Upper lobe of right lung (tissue), 1 donor: Measurements from ENCODE around the gene PLPP3. TPM values are rescaled to one million over a fixed set of nuclear protein-coding genes. Genes with fewer than 3 reads are reported as not detected.

Experiments
- ATAC-seq: fragments of 200-7000 bp; cut with Tn5 transposase; one replicate; pipeline ENCODE4 v1.9.1; 2020; ENCODE audit warnings: mild to moderate bottlenecking, moderate library complexity
- DNase-seq: peaks from one replicate; pipeline ENCODE4 v3.0.0-alpha.2; 2020
- H3K27ac ChIP-seq: fragments of 200-600 bp; one replicate; pipeline ENCODE4 v1.8.0; 2022
- H3K27me3 ChIP-seq: fragments of 200-600 bp; one replicate; pipeline ENCODE4 v1.8.0; 2022; ENCODE audit warnings: mild to moderate bottlenecking
- H3K36me3 ChIP-seq: fragments of 200-600 bp; one replicate; pipeline ENCODE4 v1.8.0; 2022
- H3K4me1 ChIP-seq: fragments of 200-600 bp; one replicate; pipeline ENCODE4 v1.8.0; 2022
- H3K4me3 ChIP-seq: fragments of 200-600 bp; one replicate; pipeline ENCODE4 v1.8.0; 2022; ENCODE audit warnings: mild to moderate bottlenecking
- H3K9me3 ChIP-seq: fragments of 200-600 bp; one replicate; pipeline ENCODE4 v1.8.0; 2022
- CTCF ChIP-seq: fragments of 200-600 bp; IDR thresholded peaks from one replicate; pipeline ENCODE4 v1.8.0; 2022; ENCODE audit warnings: antibody characterized with exemption
- intact Hi-C: fragments of 100-400 bp; cut with DNase I; formaldehyde crosslinking; loops from one replicate; pipeline ENCODE4 v1.11.0; 2022
- total RNA-seq: library from RNA; stranded (reverse); fragmentation: NEBNext Ultra II Directional; extraction: Animal tissue kit (Norgen Biotek cat#: 25700); gene quantifications from one replicate; pipeline ENCODE4 v1.2.1, GENCODE V29; 2021
- donor health status: DM: no; HTN: yes; CAD: no; lungs with severe emphysema.

The PLPP3 gene
- total RNA-seq, 1 donor from 2014 or later, result 124 TPM

GRCh38 chr1:56508523-56508983 is 70.8 kb downstream of the PLPP3 start:
- TF ChIP-seq CTCF, result no peak
- Histone ChIP-seq H3K9me3 (no peaks in the 10 kb centered on the region), H3K27ac (no peak overlapping the region), H3K36me3 (peaks cover 77% of the 10 kb centered on the region), H3K4me1 (peaks cover 66% of the 10 kb centered on the region), H3K4me3 (no peak overlapping the region), H3K27me3 (no peaks in the 10 kb centered on the region)
- ATAC-seq, result peak; percentile 53
- DNase-seq, result peak; percentile 65
- intact Hi-C loops, result no loop called here

GRCh38 chr1:56507925-56508522 is 71.3 kb downstream of the PLPP3 start:
- ATAC-seq, result no peak
- Histone ChIP-seq H3K4me3 (no peak overlapping the region), H3K36me3 (peaks cover 78% of the 10 kb centered on the region), H3K4me1 (peaks cover 66% of the 10 kb centered on the region), H3K9me3 (no peaks in the 10 kb centered on the region), H3K27ac (no peak overlapping the region), H3K27me3 (no peaks in the 10 kb centered on the region)
- intact Hi-C loops, result no loop called here
- DNase-seq, result no peak
- no peak for TF ChIP-seq CTCF

GRCh38 chr1:56506951-56507491 is 72.3 kb downstream of the PLPP3 start:
- Histone ChIP-seq H3K27ac (peak overlapping the region; percentile 20), H3K27me3 (no peaks in the 10 kb centered on the region), H3K9me3 (no peaks in the 10 kb centered on the region), H3K36me3 (peaks cover 69% of the 10 kb centered on the region), H3K4me3 (no peak overlapping the region), H3K4me1 (peaks cover 59% of the 10 kb centered on the region)
- no peak for TF ChIP-seq CTCF
- ATAC-seq (no peak), DNase-seq (no peak)
- intact Hi-C loops, result no loop called here

GRCh38 chr1:56505792-56506743 is 73.3 kb downstream of the PLPP3 start:
- intact Hi-C loops, result no loop called here

More at GRCh38 chr1:56505792-56506743, 73.3 kb downstream of the PLPP3 start:
- TF ChIP-seq CTCF, result no peak
- peaks cover 60% of the 10 kb centered on the region for H3K36me3 ChIP-seq
- H3K27me3 ChIP-seq, result no peaks in the 10 kb centered on the region
- ATAC-seq (peak; percentile 43), DNase-seq (peak; percentile 64)
- no peaks in the 10 kb centered on the region for H3K9me3 ChIP-seq
- H3K27ac ChIP-seq, result peak overlapping the region; percentile 20
- peaks cover 55% of the 10 kb centered on the region for H3K4me1 ChIP-seq
- no peak overlapping the region for H3K4me3 ChIP-seq
